Measurements from ENCODE around the gene AP2A2. TPM values are rescaled to one million over a fixed set of nuclear protein-coding genes. Genes with fewer than 3 reads are reported as not detected.

The AP2A2 gene
- total RNA-seq, 4 donors from 2014 or later = 70.5 to 130 (median 102) TPM

- in situ Hi-C loops (cut with MboI; ENCODE audit: low pct_ligation_motif_present in 1 of 4, low pct_unique_long_range_greater_than_20kb in 1 of 4, low sequenced_read_pairs in 3 of 4) (no loop called here), intact Hi-C loops (cut with DNase I; ENCODE audit: low total_unique reads) (no loop called here)
- Histone ChIP-seq H3K36me3 (no peaks in the 10 kb centered on the region), H3K27ac (peak overlapping the region; percentile 94 to 99 (median 98)), H3K9me3 (no peaks in the 10 kb centered on the region), H3K4me1 (peaks cover 26 to 61% (median 44%) of the 10 kb centered on the region in 4 donors), H3K27me3 (no peaks in the 10 kb centered on the region), H3K4me3 (no peak overlapping the region)
- WGBS, 2 donors (ENCODE audit: low coverage in 1 of 2) = 25 to 28% methylated on average over 3 to 7 of the region's 7 CpGs
- no peak for TF ChIP-seq POLR2AphosphoS5 (IDR thresholded peaks at IDR 0.05)
- no peak for TF ChIP-seq EP300 (IDR thresholded peaks at IDR 0.05; ENCODE audit: low read depth)
- no peak for TF ChIP-seq POLR2A (IDR thresholded peaks at IDR 0.05)
- TF ChIP-seq, protein P1, sequence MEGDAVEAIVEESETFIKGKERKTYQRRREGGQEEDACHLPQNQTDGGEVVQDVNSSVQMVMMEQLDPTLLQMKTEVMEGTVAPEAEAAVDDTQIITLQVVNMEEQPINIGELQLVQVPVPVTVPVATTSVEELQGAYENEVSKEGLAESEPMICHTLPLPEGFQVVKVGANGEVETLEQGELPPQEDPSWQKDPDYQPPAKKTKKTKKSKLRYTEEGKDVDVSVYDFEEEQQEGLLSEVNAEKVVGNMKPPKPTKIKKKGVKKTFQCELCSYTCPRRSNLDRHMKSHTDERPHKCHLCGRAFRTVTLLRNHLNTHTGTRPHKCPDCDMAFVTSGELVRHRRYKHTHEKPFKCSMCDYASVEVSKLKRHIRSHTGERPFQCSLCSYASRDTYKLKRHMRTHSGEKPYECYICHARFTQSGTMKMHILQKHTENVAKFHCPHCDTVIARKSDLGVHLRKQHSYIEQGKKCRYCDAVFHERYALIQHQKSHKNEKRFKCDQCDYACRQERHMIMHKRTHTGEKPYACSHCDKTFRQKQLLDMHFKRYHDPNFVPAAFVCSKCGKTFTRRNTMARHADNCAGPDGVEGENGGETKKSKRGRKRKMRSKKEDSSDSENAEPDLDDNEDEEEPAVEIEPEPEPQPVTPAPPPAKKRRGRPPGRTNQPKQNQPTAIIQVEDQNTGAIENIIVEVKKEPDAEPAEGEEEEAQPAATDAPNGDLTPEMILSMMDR (IDR thresholded peaks at IDR 0.05) = no peak
- DNase-seq = peak; percentile 54
Observed at GRCh38 chr11:927871-928270, 2.2 kb downstream of the AP2A2 start.

GRCh38 chr11:928786-929185 is 3.1 kb downstream of the AP2A2 start:
- Histone ChIP-seq H3K4me3 (no peak overlapping the region), H3K27ac (peak overlapping the region; percentile 94 to 99 (median 98)), H3K36me3 (no peaks in the 10 kb centered on the region), H3K27me3 (no peaks in the 10 kb centered on the region), H3K4me1 (peaks cover 26 to 70% (median 44%) of the 10 kb centered on the region in 4 donors), H3K9me3 (no peaks in the 10 kb centered on the region)
- intact Hi-C loops (cut with DNase I; ENCODE audit: low total_unique reads) = no loop called here
- in situ Hi-C loops (cut with MboI; ENCODE audit: low pct_ligation_motif_present in 1 of 4, low pct_unique_long_range_greater_than_20kb in 1 of 4, low sequenced_read_pairs in 3 of 4) = no loop called here
- 80 to 90% methylated on average over 2 to 8 of the region's 8 CpGs for WGBS, 2 donors (ENCODE audit: low coverage in 1 of 2)
- TF ChIP-seq POLR2AphosphoS5 (IDR thresholded peaks at IDR 0.05) = no peak
- TF ChIP-seq POLR2A (IDR thresholded peaks at IDR 0.05) = no peak
- TF ChIP-seq, protein P1 (IDR thresholded peaks at IDR 0.05) = no peak
- no peak for TF ChIP-seq EP300 (IDR thresholded peaks at IDR 0.05; ENCODE audit: low read depth)
- no peak for DNase-seq

DNA sequence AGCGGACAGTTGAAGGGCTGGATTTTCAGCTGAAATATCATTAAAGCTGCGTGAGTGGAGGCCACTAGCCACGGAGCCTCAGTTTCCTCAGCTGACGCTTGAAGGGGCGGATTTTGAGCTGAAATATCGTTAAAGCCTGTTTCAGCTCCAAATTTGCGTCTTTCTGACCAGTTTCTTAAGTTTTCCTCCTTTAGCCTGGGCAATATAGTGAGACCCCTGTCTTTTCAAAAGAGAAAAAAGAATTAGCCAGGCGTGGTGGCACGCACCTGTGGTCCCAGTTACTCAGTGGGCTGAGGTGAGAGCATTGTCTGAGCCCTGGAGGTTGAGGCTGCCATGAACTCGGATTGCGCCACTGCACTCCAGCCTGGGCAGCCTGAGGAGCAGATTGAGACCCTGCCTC is 3.7 kb downstream of the AP2A2 start:
- H3K36me3 ChIP-seq = no peaks in the 10 kb centered on the region
- intact Hi-C loops (cut with DNase I; ENCODE audit: low total_unique reads) (no loop called here), in situ Hi-C loops (cut with MboI; ENCODE audit: low pct_ligation_motif_present in 1 of 4, low pct_unique_long_range_greater_than_20kb in 1 of 4, low sequenced_read_pairs in 3 of 4) (no loop called here)
- no peaks in the 10 kb centered on the region for H3K27me3 ChIP-seq
- no peak for DNase-seq
- TF ChIP-seq, protein P1 (IDR thresholded peaks at IDR 0.05) = no peak
- no peak for TF ChIP-seq POLR2AphosphoS5 (IDR thresholded peaks at IDR 0.05)
- no peak for TF ChIP-seq POLR2A (IDR thresholded peaks at IDR 0.05)
- no peak for TF ChIP-seq EP300 (IDR thresholded peaks at IDR 0.05; ENCODE audit: low read depth)
- peak overlapping the region; percentile 18 to 99 (median 65) for H3K27ac ChIP-seq
- 98% methylated on average over 11 of the region's 11 CpGs; no CpG with 5 or more reads in 1 of the 2 donors for WGBS, 2 donors (ENCODE audit: low coverage in 1 of 2)
- H3K9me3 ChIP-seq = no peaks in the 10 kb centered on the region
- no peak overlapping the region for H3K4me3 ChIP-seq
- peaks cover 26 to 74% (median 44%) of the 10 kb centered on the region in 4 donors for H3K4me1 ChIP-seq

DNA sequence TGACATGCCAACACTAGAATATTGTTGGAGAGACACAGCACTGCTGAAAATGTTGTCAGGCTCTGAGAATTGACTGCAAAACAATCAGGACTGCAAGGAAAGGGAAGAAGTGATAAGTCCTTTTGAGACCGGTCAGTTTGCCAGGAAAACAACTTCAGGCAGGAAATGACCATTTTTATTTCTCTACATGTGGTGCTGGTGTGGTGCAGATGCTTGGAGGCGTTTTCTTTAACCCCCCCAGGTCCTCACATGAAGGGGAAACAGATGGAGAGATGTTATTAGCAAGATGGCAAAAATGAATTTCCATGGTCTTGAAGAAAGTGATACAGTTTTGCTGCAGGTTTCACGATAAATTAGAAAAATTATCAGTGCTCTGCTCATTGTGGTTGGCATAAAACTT is 5.7 kb downstream of the AP2A2 start:
- TF ChIP-seq POLR2A (IDR thresholded peaks at IDR 0.05) (no peak), EP300 (IDR thresholded peaks at IDR 0.05; ENCODE audit: low read depth) (no peak), POLR2AphosphoS5 (IDR thresholded peaks at IDR 0.05) (no peak)
- TF ChIP-seq, protein P1 (IDR thresholded peaks at IDR 0.05) = no peak
- H3K27ac ChIP-seq = peak overlapping the region; percentile 7 to 54 (median 34)

More for the DNA sequence above, 5.7 kb downstream of the AP2A2 start:
- Histone ChIP-seq H3K36me3 (no peaks in the 10 kb centered on the region), H3K4me3 (no peak overlapping the region), H3K9me3 (no peaks in the 10 kb centered on the region), H3K27me3 (no peaks in the 10 kb centered on the region), H3K4me1 (peaks cover 26 to 71% (median 41%) of the 10 kb centered on the region in 4 donors)
- in situ Hi-C loops (cut with MboI; ENCODE audit: low pct_ligation_motif_present in 1 of 4, low pct_unique_long_range_greater_than_20kb in 1 of 4, low sequenced_read_pairs in 3 of 4) (no loop called here), intact Hi-C loops (cut with DNase I; ENCODE audit: low total_unique reads) (no loop called here)
- WGBS, 2 donors (ENCODE audit: low coverage in 1 of 2) = 60 to 63% methylated on average over 3 of the region's 3 CpGs
- no peak for DNase-seq
